HCT116 (cell line): ENCODE results near the gene BEGAIN. TPM values are rescaled to one million over a fixed set of nuclear protein-coding genes. Genes with fewer than 3 reads are reported as not detected.

Experiments used
- ATAC-seq: fragments of 200-7000 bp; cut with Tn5 transposase; 2 replicates; pipeline ENCODE4 v1.9.1; 2020; ENCODE audit warnings: mild to moderate bottlenecking, moderate library complexity
- BruUV-seq: library from RNA; stranded (reverse); fragments of 400-500 nt; replicated peaks from 2 replicates; lab custom pipeline; 2021; lab: Mats Ljungman, UMichigan
- CTCF ChIA-PET: fragments of 300-600 bp; sonication (Branson Sonifier 250); formaldehyde crosslinking; loops from one replicate; lab custom pipeline; 2021; ENCODE audit warnings: antibody characterized with exemption; lab: Charles Lee
- POLR2A ChIA-PET: fragments of 300-600, 350-600 bp; sonication (Branson Sonifier 250); formaldehyde crosslinking; loops from one replicate; lab custom pipeline; 2021; ENCODE audit warnings: antibody characterized with exemption; lab: Charles Lee
- RAD21 ChIA-PET, 2 experiments: fragments of 300-600 bp; sonication (Branson Sonifier 250); formaldehyde crosslinking; loops; one replicate each; lab custom pipeline; 2023; ENCODE audit warnings: low total read pairs in 2 of 2; ENCODE audit not compliant: uncharacterized antibody in 2 of 2, unreplicated experiment in 2 of 2, low non-redundant PET in 1 of 2; lab: Charles Lee
- DNase-seq: peaks from one replicate; pipeline ENCODE4 v3.0.0-alpha.2; 2010; ENCODE audit warnings: low read depth, low spot score
- H2AFZ ChIP-seq: fragments of 200-600 bp; shearing (Covaris generic), sonication (generic); 2 replicates; pipeline ENCODE4 v1.6.1; 2017; ENCODE audit warnings: low read depth, mixed run types, mixed read lengths, antibody characterized with exemption, low read length; ENCODE audit not compliant: poor library complexity, severe bottlenecking
- H3K27ac ChIP-seq: 2 replicates; pipeline ENCODE4 v1.5.1; 2012; ENCODE audit warnings: low read depth, low read length
- H3K27me3 ChIP-seq: fragments of 200-600 bp; sonication (generic); 2 replicates; pipeline ENCODE4 v1.6.1; 2016; ENCODE audit warnings: mixed run types, low read length, mixed read lengths; ENCODE audit not compliant: insufficient read depth
- H3K36me3 ChIP-seq, 2 experiments: fragments of 200-500 bp in 1 of 2; fragments of 200-600 bp in 1 of 2; sonication (Bioruptor generic) in 1 of 2; sonication (generic) in 1 of 2; 2 replicates each; pipeline versions ENCODE4 v1.5.1 to v1.6.1; 2014 to 2016; ENCODE audit warnings: low read length in 2 of 2, inconsistent platforms in 1 of 2, mixed read lengths in 1 of 2, mixed run types in 1 of 2; ENCODE audit not compliant: insufficient read depth in 2 of 2, control insufficient read depth in 1 of 2
- H3K4me1 ChIP-seq, 2 experiments: fragments of 200-600 bp in 1 of 2; sonication (generic) in 1 of 2; 2 replicates each; pipeline versions ENCODE4 v1.5.1 to v1.6.1; 2012 to 2017; ENCODE audit warnings: low read length in 2 of 2, inconsistent platforms in 1 of 2, mild to moderate bottlenecking in 1 of 2, mixed read lengths in 1 of 2, mixed run types in 1 of 2, moderate library complexity in 1 of 2; ENCODE audit not compliant: insufficient read depth in 2 of 2, control insufficient read depth in 1 of 2
- H3K4me2 ChIP-seq: fragments of 200-600 bp; sonication (generic); 2 replicates; pipeline ENCODE4 v1.6.1; 2017; ENCODE audit warnings: mixed run types, low read length, mixed read lengths
- H3K4me3 ChIP-seq, 2 experiments: fragments of 200-600 bp in 1 of 2; sonication (generic) in 1 of 2; replicated peaks in 1 of 2; 2 replicates each; pipeline ENCODE4 v1.5.1; 2011 to 2016; ENCODE audit warnings: low read length in 2 of 2, control low read depth in 1 of 2, low read depth in 1 of 2, mild to moderate bottlenecking in 1 of 2, mixed read lengths in 1 of 2, mixed run types in 1 of 2
- H3K79me2 ChIP-seq: fragments of 200-600 bp; sonication (generic); 2 replicates; pipeline ENCODE4 v1.6.1; 2017; ENCODE audit warnings: mild to moderate bottlenecking, mixed run types, low read length, moderate library complexity, mixed read lengths; ENCODE audit not compliant: insufficient read depth
- H3K9ac ChIP-seq: fragments of 200-600 bp; sonication (generic); 2 replicates; pipeline ENCODE4 v1.6.1; 2016; ENCODE audit warnings: low read length, mixed read lengths
- H3K9me2 ChIP-seq: fragments of 200-600 bp; sonication (generic), shearing (Covaris generic); 2 replicates; pipeline ENCODE4 v1.6.1; 2017; ENCODE audit warnings: mixed run types, mild to moderate bottlenecking, moderate library complexity; ENCODE audit not compliant: insufficient read depth
- H3K9me3 ChIP-seq, 2 experiments: fragments of 200-500 bp in 1 of 2; fragments of 200-600 bp in 1 of 2; sonication (Bioruptor generic) in 1 of 2; sonication (generic) in 1 of 2; 2 replicates each; pipeline ENCODE4 v1.6.1; 2014 to 2017; ENCODE audit warnings: low read length in 2 of 2, mixed read lengths in 2 of 2, inconsistent platforms in 1 of 2, low read depth in 1 of 2, mild to moderate bottlenecking in 1 of 2, mixed run types in 1 of 2, moderate library complexity in 1 of 2; ENCODE audit not compliant: control insufficient read depth in 1 of 2, insufficient read depth in 1 of 2
- H4K20me1 ChIP-seq: fragments of 200-600 bp; sonication (generic), shearing (Covaris generic); 2 replicates; pipeline ENCODE4 v1.6.1; 2017; ENCODE audit warnings: mixed run types, mild to moderate bottlenecking, moderate library complexity; ENCODE audit not compliant: insufficient read depth
- EGR1 ChIP-seq: IDR thresholded peaks from 2 replicates; pipeline ENCODE4 v1.6.1; 2012; ENCODE audit warnings: low read depth
- EZH2phosphoT487 ChIP-seq: fragments of 200-600 bp; IDR thresholded peaks from 2 replicates; pipeline ENCODE4 v1.6.1; 2018; ENCODE audit warnings: antibody characterized with exemption, borderline replicate concordance
- JUND ChIP-seq: IDR thresholded peaks from 2 replicates; pipeline ENCODE4 v1.6.1; 2012
- MAX ChIP-seq: IDR thresholded peaks from 2 replicates; pipeline ENCODE4 v1.6.1; 2012
- POLR2AphosphoS5 ChIP-seq: IDR thresholded peaks from 2 replicates; pipeline ENCODE4 v1.6.1; 2011; ENCODE audit warnings: mild to moderate bottlenecking, low read depth, low read length, moderate library complexity
- REST ChIP-seq: IDR thresholded peaks from 2 replicates; pipeline ENCODE4 v1.6.1; 2012; ENCODE audit warnings: low read depth
- SIN3A ChIP-seq: IDR thresholded peaks from 2 replicates; pipeline ENCODE4 v1.6.1; 2012; ENCODE audit warnings: low read depth
- SRF ChIP-seq: IDR thresholded peaks from 2 replicates; pipeline ENCODE4 v1.6.1; 2012; ENCODE audit warnings: low read depth
- ZBTB33 ChIP-seq: IDR thresholded peaks from 2 replicates; pipeline ENCODE4 v1.6.1; 2011; ENCODE audit warnings: mild to moderate bottlenecking, low read length, moderate library complexity; ENCODE audit not compliant: insufficient replicate concordance; ENCODE audit errors: extremely low read depth
- ZFX ChIP-seq: fragments of 450-650 bp; IDR thresholded peaks from 2 replicates; pipeline ENCODE4 v1.6.1; 2017
- intact Hi-C: fragments of 100-400 bp; cut with micrococcal nuclease; formaldehyde crosslinking; loops from 2 replicates; pipeline ENCODE4 v1.10.0; 2022
- total RNA-seq: library from RNA; stranded (reverse); gene quantifications from one replicate; pipeline ENCODE4 v1.2.1, GENCODE V29; 2021; ENCODE audit not compliant: unreplicated experiment

The BEGAIN gene
- total RNA-seq, 1 experiment from 2014 or later = 8.5 TPM

- Histone ChIP-seq H3K9me2 (no peaks in the 10 kb centered on the region), H3K4me3 (no peak overlapping the region), H2AFZ (no peak overlapping the region), H3K9ac (no peak overlapping the region), H3K4me1 (peaks cover 20 to 38% of the 10 kb centered on the region in 2 experiments), H3K79me2 (no peaks in the 10 kb centered on the region), H3K27me3 (no peaks in the 10 kb centered on the region), H3K36me3 (no peaks in the 10 kb centered on the region), H3K27ac (no peak overlapping the region), H3K4me2 (no peak overlapping the region), H4K20me1 (no peaks in the 10 kb centered on the region), H3K9me3 (no peaks in the 10 kb centered on the region)
- intact Hi-C loops = loop anchor here (10.0 kb wide), 1 partner anchor 128 kb away; no protein-coding TSS in a partner anchor
- no peak for DNase-seq
- no TSS peak for BruUV-seq
- RAD21 ChIA-PET = no interaction called here
- TF ChIP-seq ZBTB33 = no peak
- TF ChIP-seq EGR1 = no peak
- TF ChIP-seq ZFX = no peak
- no peak for TF ChIP-seq JUND
- TF ChIP-seq REST = no peak
- no peak for TF ChIP-seq SRF
- TF ChIP-seq SIN3A = no peak
- TF ChIP-seq MAX = no peak
- TF ChIP-seq POLR2AphosphoS5 = no peak
- no peak for TF ChIP-seq EZH2phosphoT487
- POLR2A ChIA-PET = no interaction called here
- CTCF ChIA-PET = no interaction called here
- ATAC-seq = no peak
These were observed 44.5 kb downstream of the BEGAIN start for GRCh38 chr14:100542619-100543205.
